B cell (primary cell): Measurements from ENCODE around the gene BAIAP3. TPM values are rescaled to one million over a fixed set of nuclear protein-coding genes. Genes with fewer than 3 reads are reported as not detected.

Source experiments
- ATAC-seq: fragments of 200-7000 bp; cut with Tn5 transposase; one replicate; pipeline ENCODE4 v1.10.0; 2021; ENCODE audit warnings: low read depth, mild to moderate bottlenecking, moderate number of reproducible peaks, moderate library complexity
- CTCF ChIA-PET: fragments of 350-600 bp; sonication (Branson Sonifier 250); formaldehyde crosslinking; loops from one replicate; lab custom pipeline; 2021; ENCODE audit warnings: antibody characterized with exemption, inconsistent platforms; lab: Charles Lee
- POLR2A ChIA-PET: fragments of 350-600 bp; sonication (Branson Sonifier 250); formaldehyde crosslinking; loops from one replicate; lab custom pipeline; 2021; ENCODE audit warnings: antibody characterized with exemption; lab: Charles Lee
- DNase-seq: peaks from one replicate; pipeline ENCODE4 v3.0.0; 2013
- H2AFZ ChIP-seq: 2 replicates; pipeline ENCODE4 v1.6.1; 2012; ENCODE audit warnings: mild to moderate bottlenecking, low read depth, low read length; ENCODE audit not compliant: insufficient read depth, poor library complexity, severe bottlenecking
- H3K27ac ChIP-seq, 2 donors: 1 replicate in 1 of 2; 2 replicates in 1 of 2; pipeline ENCODE4 v1.5.1; 2012 to 2013; ENCODE audit warnings: low read length in 2 of 2, mild to moderate bottlenecking in 2 of 2, moderate library complexity in 1 of 2
- H3K27me3 ChIP-seq, 4 experiments: fragments of 200-600 bp in 1 of 4; sonication (generic) in 1 of 4; replicated peaks in 1 of 4; 1 replicate in 2 of 4; 2 replicates in 2 of 4; pipeline versions ENCODE4 v1.6.1 to v1.7.0; 2013 to 2016; ENCODE audit warnings: low read length in 3 of 4, mild to moderate bottlenecking in 2 of 4, mixed read lengths in 1 of 4, moderate library complexity in 1 of 4; ENCODE audit not compliant: insufficient read depth in 4 of 4, control insufficient read depth in 3 of 4; ENCODE audit errors: control extremely low read depth in 1 of 4
- H3K36me3 ChIP-seq, 2 experiments: replicated peaks in 1 of 2; 1 replicate in 1 of 2; 2 replicates in 1 of 2; pipeline versions ENCODE4 v1.6.1 to v1.7.1; 2013; ENCODE audit warnings: low read length in 1 of 2; ENCODE audit not compliant: insufficient read depth in 2 of 2, control insufficient read depth in 1 of 2; ENCODE audit errors: control extremely low read depth in 1 of 2, extremely low read depth in 1 of 2
- H3K4me1 ChIP-seq, 2 donors: fragments of 200-600 bp in 1 of 2; sonication (generic) in 1 of 2; 1 replicate in 1 of 2; 2 replicates in 1 of 2; pipeline versions ENCODE4 v1.5.1 to v1.6.1; 2013 to 2017; ENCODE audit warnings: low read length in 2 of 2; ENCODE audit not compliant: control insufficient read depth in 2 of 2, insufficient read depth in 2 of 2
- H3K4me2 ChIP-seq: replicated peaks from 2 replicates; pipeline ENCODE3; 2012; ENCODE audit warnings: mild to moderate bottlenecking, low read depth, low read length; ENCODE audit not compliant: poor library complexity, severe bottlenecking
- H3K4me3 ChIP-seq, 5 experiments: fragments of 200-600 bp in 1 of 5; sonication (generic) in 1 of 5; 1 replicate in 3 of 5; 2 replicates in 2 of 5; pipeline versions ENCODE4 v1.5.1 to v1.7.0; 2011 to 2016; ENCODE audit warnings: low read length in 4 of 5, mild to moderate bottlenecking in 4 of 5, low read depth in 2 of 5, control low read depth in 1 of 5, moderate library complexity in 1 of 5; ENCODE audit not compliant: insufficient read depth in 1 of 5; ENCODE audit errors: control extremely low read depth in 1 of 5, extremely low read depth in 1 of 5
- H3K79me2 ChIP-seq: fragments of 200-600 bp; sonication (generic); one replicate; pipeline ENCODE4 v1.6.0; 2016; ENCODE audit warnings: low read length; ENCODE audit not compliant: control insufficient read depth, insufficient read depth
- H3K9ac ChIP-seq: fragments of 200-600 bp; sonication (generic); 2 replicates; pipeline ENCODE4 v1.6.1; 2017; ENCODE audit warnings: mild to moderate bottlenecking, low read length, moderate library complexity
- H3K9me3 ChIP-seq, 3 donors: one replicate each; pipeline versions ENCODE4 v1.6.1 to v1.7.1; 2013; ENCODE audit warnings: low read length in 2 of 3; ENCODE audit not compliant: control insufficient read depth in 2 of 3, insufficient read depth in 1 of 3; ENCODE audit errors: control extremely low read depth in 1 of 3
- H4K20me1 ChIP-seq: 2 replicates; pipeline ENCODE4 v1.6.0; 2012; ENCODE audit warnings: mild to moderate bottlenecking, low read length; ENCODE audit not compliant: insufficient read depth, control insufficient read depth, poor library complexity, severe bottlenecking
- H3K27ac Mint-ChIP-seq: one replicate; pipeline ENCODE4 v1.8.0; 2021; ENCODE audit warnings: mixed read lengths
- H3K27me3 Mint-ChIP-seq: one replicate; pipeline ENCODE4 v1.8.0; 2021; ENCODE audit warnings: mixed read lengths
- H3K4me1 Mint-ChIP-seq: one replicate; pipeline ENCODE4 v1.8.0; 2021; ENCODE audit warnings: mixed read lengths
- H3K4me3 Mint-ChIP-seq: one replicate; pipeline ENCODE4 v1.8.0; 2021; ENCODE audit warnings: mixed read lengths
- H3K9me3 Mint-ChIP-seq: one replicate; pipeline ENCODE4 v1.8.0; 2022; ENCODE audit warnings: mixed read lengths; ENCODE audit not compliant: insufficient read depth
- EZH2 ChIP-seq: IDR thresholded peaks from 2 replicates; pipeline ENCODE4 v1.6.1; 2012; ENCODE audit warnings: borderline replicate concordance, low read depth, mild to moderate bottlenecking, moderate library complexity, low read length; ENCODE audit not compliant: insufficient read depth, poor library complexity, severe bottlenecking
- whole genome bisulfite sequencing: methylation state at CpG from one replicate; pipeline ENCODE4 v1.1.5; 2013; ENCODE audit warnings: missing lambda C conversion rate; ENCODE audit not compliant: insufficient coverage; 5-methylcytosine and 5-hydroxymethylcytosine counted together
- intact Hi-C: fragments of 100-400 bp; cut with micrococcal nuclease; formaldehyde crosslinking; loops from one replicate; pipeline ENCODE4 v1.10.0; 2022
- polyA plus RNA-seq: library from polyadenylated mRNA; depleted of rRNA; stranded (reverse); fragments of >200 nt; gene quantifications from 2 replicates; pipeline ENCODE4 v1.2.3, GENCODE V29; 2012
- total RNA-seq, 2 donors: library from RNA; stranded (reverse); fragments of 120-200 nt in 1 of 2; gene quantifications; 1 replicate in 1 of 2; 2 replicates in 1 of 2; pipeline versions ENCODE4 v1.2.3 to v1.2.4, GENCODE V29; 2013 to 2022
- TF ChIP-seq, protein P1 (sequence below): fragments of 200-600 bp; IDR thresholded peaks from one replicate; pipeline ENCODE4 v1.8.0; 2022; ENCODE audit warnings: antibody characterized with exemption, mild to moderate bottlenecking

The BAIAP3 gene
- total and polyA plus RNA-seq, 2 donors (not counting 1 experiment from before 2014, with no cell fraction given), result 119 to 130 TPM

DNA sequence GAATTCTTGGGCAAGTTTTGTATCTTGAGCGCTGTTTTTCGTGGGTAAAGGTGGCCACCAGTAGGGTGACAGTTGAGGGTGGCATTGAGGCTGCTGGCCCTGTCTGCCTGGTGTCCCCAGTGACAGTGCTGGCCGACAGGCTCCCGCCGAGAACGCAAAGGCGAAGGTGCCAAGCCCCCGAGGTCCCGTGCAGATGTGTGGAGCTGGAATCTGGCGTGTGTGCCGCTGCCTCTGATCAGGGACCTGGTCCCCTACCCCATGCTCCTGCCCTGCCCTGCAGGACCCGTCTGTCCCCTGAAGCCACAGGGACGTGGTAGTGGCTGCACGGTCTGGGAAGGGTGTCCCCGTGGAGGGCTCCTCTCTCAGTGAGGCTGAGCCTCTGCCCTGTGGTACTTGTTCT is 20.5 kb upstream of the BAIAP3 start:
- no peaks in the 10 kb centered on the region for H3K9me3 Mint-ChIP-seq
- Histone ChIP-seq H3K27ac (no peak overlapping the region), H3K4me1 (peaks cover 21 to 40% of the 10 kb centered on the region in 2 donors), H3K9me3 (no peaks in the 10 kb centered on the region), H2AFZ (no peak overlapping the region), H3K4me2 (peak overlapping the region; percentile 87), H4K20me1 (peaks cover 77% of the 10 kb centered on the region), H3K4me3 (no peak overlapping the region), H3K27me3 (no peaks in the 10 kb centered on the region), H3K36me3 (peaks cover 0 to 61% of the 10 kb centered on the region in 2 experiments), H3K79me2 (peaks cover 84% of the 10 kb centered on the region), H3K9ac (no peak overlapping the region)
- no peaks in the 10 kb centered on the region for H3K27me3 Mint-ChIP-seq
- DNase-seq (no peak), ATAC-seq (no peak)
- intact Hi-C loops, result no loop called here
- WGBS, result 97% methylated on average over 15 of the region's 15 CpGs
- H3K4me1 Mint-ChIP-seq, result peaks cover 40% of the 10 kb centered on the region
- CTCF ChIA-PET, result interaction anchor here (0.6 to 1.4 kb wide), 3 partner anchors 11 to 30 kb away, joined by 3 to 5 read pairs (median 3); no protein-coding TSS in a partner anchor
- TF ChIP-seq EZH2, result no peak
- TF ChIP-seq, protein P1, sequence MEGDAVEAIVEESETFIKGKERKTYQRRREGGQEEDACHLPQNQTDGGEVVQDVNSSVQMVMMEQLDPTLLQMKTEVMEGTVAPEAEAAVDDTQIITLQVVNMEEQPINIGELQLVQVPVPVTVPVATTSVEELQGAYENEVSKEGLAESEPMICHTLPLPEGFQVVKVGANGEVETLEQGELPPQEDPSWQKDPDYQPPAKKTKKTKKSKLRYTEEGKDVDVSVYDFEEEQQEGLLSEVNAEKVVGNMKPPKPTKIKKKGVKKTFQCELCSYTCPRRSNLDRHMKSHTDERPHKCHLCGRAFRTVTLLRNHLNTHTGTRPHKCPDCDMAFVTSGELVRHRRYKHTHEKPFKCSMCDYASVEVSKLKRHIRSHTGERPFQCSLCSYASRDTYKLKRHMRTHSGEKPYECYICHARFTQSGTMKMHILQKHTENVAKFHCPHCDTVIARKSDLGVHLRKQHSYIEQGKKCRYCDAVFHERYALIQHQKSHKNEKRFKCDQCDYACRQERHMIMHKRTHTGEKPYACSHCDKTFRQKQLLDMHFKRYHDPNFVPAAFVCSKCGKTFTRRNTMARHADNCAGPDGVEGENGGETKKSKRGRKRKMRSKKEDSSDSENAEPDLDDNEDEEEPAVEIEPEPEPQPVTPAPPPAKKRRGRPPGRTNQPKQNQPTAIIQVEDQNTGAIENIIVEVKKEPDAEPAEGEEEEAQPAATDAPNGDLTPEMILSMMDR, result no peak
- POLR2A ChIA-PET, result interaction anchor here (0.6 to 1.2 kb wide), 2 partner anchors 9 to 30 kb away, joined by 3 read pairs; no protein-coding TSS in a partner anchor
- peak overlapping the region; percentile 41 for H3K4me3 Mint-ChIP-seq
- peak overlapping the region; percentile 61 for H3K27ac Mint-ChIP-seq

DNA sequence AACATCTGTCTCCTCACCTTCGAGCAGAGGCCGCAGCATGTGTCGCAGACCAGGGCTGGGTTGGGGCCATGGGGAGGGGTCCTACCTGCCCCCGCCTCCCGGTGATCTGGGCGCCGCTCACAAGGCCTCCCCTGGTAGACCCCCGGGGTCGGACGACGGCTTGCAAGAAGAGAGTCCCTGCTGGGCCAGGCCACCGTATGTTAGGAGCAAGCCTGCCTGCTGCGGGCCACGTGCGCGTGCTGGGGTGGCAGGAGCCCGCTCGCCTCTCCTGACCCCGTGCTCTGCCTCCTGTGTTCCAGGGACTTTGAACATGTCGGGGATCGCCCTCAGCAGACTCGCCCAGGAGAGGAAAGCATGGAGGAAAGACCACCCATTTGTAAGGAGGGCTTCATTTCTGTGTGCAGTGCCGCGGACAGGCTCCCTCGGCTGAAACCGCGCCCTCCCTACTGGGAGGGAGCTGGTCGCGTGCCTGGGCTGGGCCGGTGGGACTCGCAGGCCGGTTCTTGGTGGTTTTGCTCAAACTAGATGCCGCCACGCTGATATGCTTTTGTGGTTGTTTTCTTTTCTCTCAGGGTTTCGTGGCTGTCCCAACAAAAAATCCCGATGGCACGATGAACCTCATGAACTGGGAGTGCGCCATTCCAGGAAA is 19.6 kb upstream of the BAIAP3 start:
- ChIA-PET CTCF (no interaction called here), POLR2A (interaction anchor here (1.2 kb wide), 1 partner anchor 29 kb away, joined by 3 read pairs; no protein-coding TSS in a partner anchor)
- H3K27me3 Mint-ChIP-seq, result no peaks in the 10 kb centered on the region
- 94% methylated on average over 37 of the region's 38 CpGs for WGBS
- H4K20me1 ChIP-seq, result peaks cover 87% of the 10 kb centered on the region
- DNase-seq (no peak), ATAC-seq (no peak)
- H3K9me3 ChIP-seq, result no peaks in the 10 kb centered on the region
- peaks cover 40% of the 10 kb centered on the region for H3K4me1 Mint-ChIP-seq
- no peak for TF ChIP-seq EZH2
- TF ChIP-seq, protein P1, result no peak
- H3K4me1 ChIP-seq, result peaks cover 21 to 33% of the 10 kb centered on the region in 2 donors
- intact Hi-C loops, result no loop called here
- H3K4me2 ChIP-seq, result no peak overlapping the region
- H3K27ac Mint-ChIP-seq, result no peak overlapping the region
- no peak overlapping the region for H3K27ac ChIP-seq
- H3K4me3 Mint-ChIP-seq, result no peak overlapping the region
- no peak overlapping the region for H2AFZ ChIP-seq
- H3K4me3 ChIP-seq, result no peak overlapping the region
- no peak overlapping the region for H3K9ac ChIP-seq
- H3K9me3 Mint-ChIP-seq, result no peaks in the 10 kb centered on the region
- peaks cover 0 to 70% of the 10 kb centered on the region in 2 experiments for H3K36me3 ChIP-seq
- no peaks in the 10 kb centered on the region for H3K27me3 ChIP-seq
- peaks cover 87% of the 10 kb centered on the region for H3K79me2 ChIP-seq
